H1 (cell line): ENCODE measurements around the gene DRC1. TPM values are rescaled to one million over a fixed set of nuclear protein-coding genes. Genes with fewer than 3 reads are reported as not detected.

Experiments
- KDM5A ChIP-seq: fragments of 200-600 bp; IDR thresholded peaks from 2 replicates; pipeline ENCODE4 v1.7.1; 2012; ENCODE audit warnings: mild to moderate bottlenecking, low read length, inconsistent platforms, mixed read lengths
- SIN3A ChIP-seq, 2 experiments: IDR thresholded peaks in 1 of 2; conservative IDR thresholded peaks in 1 of 2; 2 replicates each; pipeline ENCODE4 v1.6.1; 2011 to 2012; ENCODE audit warnings: low read length in 2 of 2, improper control_type of control experiment in 1 of 2, low read depth in 1 of 2, mild to moderate bottlenecking in 1 of 2
- polyA plus RNA-seq, 7 experiments: library from polyadenylated mRNA; depleted of rRNA in 3 of 7; stranded (reverse) in 5 of 7; unstranded in 2 of 7; fragments of >200 nt in 5 of 7; fragments of 200-250 nt in 2 of 7; gene quantifications; 1 replicate in 5 of 7; 2 replicates in 1 of 7; 4 replicates in 1 of 7; pipeline versions ENCODE4 v1.2.1 to v1.2.3, GENCODE V29; 2011 to 2013; ENCODE audit warnings: missing spikeins in 2 of 7, mixed read lengths in 2 of 7
- total RNA-seq: library from RNA; stranded (reverse); fragmentation: NEBNext Ultra II Directional; extraction: Animal tissue kit (Norgen Biotek cat#: 25700); gene quantifications from 2 replicates; pipeline ENCODE4 v1.2.1, GENCODE V29; 2021

DRC1 gene
- total and polyA plus RNA-seq, 2 of the 8 experiments (the other 6 are each of a cell fraction or from before 2014, with no cell fraction given), result 0.08 TPM; not detected in 1

DNA sequence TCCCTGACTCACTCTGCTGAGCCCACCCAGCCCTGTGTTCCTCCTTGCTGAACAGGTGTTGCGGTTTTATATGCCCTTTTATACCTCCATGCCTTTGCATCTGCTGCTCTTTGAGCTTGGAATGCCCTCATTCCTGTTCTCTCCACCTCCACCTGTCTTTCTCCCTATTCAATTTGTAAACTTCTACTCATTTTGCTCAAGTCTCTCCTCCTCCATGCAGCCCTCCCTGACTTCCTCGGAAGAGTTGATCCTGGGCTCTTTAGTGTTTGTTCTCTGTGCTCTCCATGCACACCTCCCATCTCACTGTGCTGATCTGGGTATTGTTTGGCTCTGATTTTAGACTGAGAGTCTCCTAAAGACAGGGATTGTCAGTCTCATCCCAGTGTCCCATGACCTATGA, 83.4 kb downstream of the DRC1 start (continued):
- TF ChIP-seq SIN3A (conservative IDR thresholded peaks at IDR 0.05 in 1 of 2, IDR thresholded peaks at IDR 0.05 in 1 of 2; ENCODE audit: low read depth in 1 of 2, low read length in 2 of 2), result no peak
- no peak for TF ChIP-seq KDM5A
